CD14-positive monocyte (primary cell): Measurements from ENCODE around the gene TTLL11. TPM values are rescaled to one million over a fixed set of nuclear protein-coding genes. Genes with fewer than 3 reads are reported as not detected.

Source experiments
- DNase-seq, 3 donors: peaks; one replicate each; pipeline ENCODE4 v3.0.0-alpha.2; 2011 to 2022
- H2AFZ ChIP-seq: 2 replicates; pipeline ENCODE4 v1.6.0; 2012; ENCODE audit warnings: mild to moderate bottlenecking, low read depth, low read length, inconsistent platforms; ENCODE audit not compliant: insufficient read depth, poor library complexity, severe bottlenecking
- H3K27ac ChIP-seq, 2 donors: 1 replicate in 1 of 2; 2 replicates in 1 of 2; pipeline ENCODE4 v1.5.1; 2012 to 2013; ENCODE audit warnings: low read length in 2 of 2, control low read depth in 1 of 2, inconsistent platforms in 1 of 2, low read depth in 1 of 2, mild to moderate bottlenecking in 1 of 2
- H3K27me3 ChIP-seq, 2 donors: one replicate each; pipeline versions ENCODE4 v1.6.0 to v1.6.1; 2011 to 2013; ENCODE audit warnings: low read length in 2 of 2; ENCODE audit not compliant: control insufficient read depth in 2 of 2, insufficient read depth in 2 of 2
- H3K36me3 ChIP-seq, 2 donors: replicated peaks in 1 of 2; 1 replicate in 1 of 2; 2 replicates in 1 of 2; pipeline versions ENCODE4 v1.5.1 to v1.6.1; 2012 to 2013; ENCODE audit warnings: low read length in 2 of 2, control low read depth in 1 of 2, inconsistent platforms in 1 of 2, mild to moderate bottlenecking in 1 of 2; ENCODE audit not compliant: insufficient read depth in 2 of 2, control insufficient read depth in 1 of 2
- H3K4me1 ChIP-seq, 2 donors: 1 replicate in 1 of 2; 2 replicates in 1 of 2; pipeline versions ENCODE4 v1.5.1 to v1.6.1; 2012 to 2013; ENCODE audit warnings: low read length in 2 of 2, control low read depth in 1 of 2, inconsistent platforms in 1 of 2, mild to moderate bottlenecking in 1 of 2, moderate library complexity in 1 of 2; ENCODE audit not compliant: insufficient read depth in 2 of 2, control insufficient read depth in 1 of 2
- H3K4me2 ChIP-seq: replicated peaks from 2 replicates; pipeline ENCODE3; 2012; ENCODE audit warnings: low read length, moderate library complexity, mild to moderate bottlenecking; ENCODE audit not compliant: poor library complexity, severe bottlenecking; ENCODE audit errors: extremely low read depth
- H3K4me3 ChIP-seq, 3 experiments: fragments of 200-600 bp in 1 of 3; sonication (generic) in 1 of 3; replicated peaks in 1 of 3; 1 replicate in 2 of 3; 2 replicates in 1 of 3; pipeline ENCODE4 v1.5.1; 2011 to 2013; ENCODE audit warnings: low read length in 3 of 3, mild to moderate bottlenecking in 3 of 3, control low read depth in 2 of 3, low read depth in 2 of 3, inconsistent platforms in 1 of 3, moderate library complexity in 1 of 3
- H3K79me2 ChIP-seq: 2 replicates; pipeline ENCODE4 v1.6.0; 2012; ENCODE audit warnings: mild to moderate bottlenecking, control low read depth, inconsistent platforms, low read length, moderate library complexity; ENCODE audit not compliant: insufficient read depth
- H3K9ac ChIP-seq: 2 replicates; pipeline ENCODE4 v1.6.0; 2017; ENCODE audit warnings: low read length, mild to moderate bottlenecking; ENCODE audit not compliant: insufficient read depth, poor library complexity, severe bottlenecking
- H3K9me3 ChIP-seq, 2 donors: replicated peaks in 1 of 2; 1 replicate in 1 of 2; 2 replicates in 1 of 2; pipeline versions ENCODE4 v1.5.1 to v1.6.1; 2012 to 2013; ENCODE audit warnings: low read length in 2 of 2, control low read depth in 1 of 2; ENCODE audit not compliant: control insufficient read depth in 1 of 2, insufficient read depth in 1 of 2
- H4K20me1 ChIP-seq: 2 replicates; pipeline ENCODE4 v1.6.0; 2012; ENCODE audit warnings: mild to moderate bottlenecking, low read length, control low read depth, moderate library complexity; ENCODE audit not compliant: insufficient read depth
- H3K27ac Mint-ChIP-seq, 7 donors: one replicate each; pipeline ENCODE4 v1.8.0; 2020; ENCODE audit warnings: mild to moderate bottlenecking in 7 of 7, mixed read lengths in 7 of 7, moderate library complexity in 6 of 7, inconsistent platforms in 2 of 7
- H3K27me3 Mint-ChIP-seq, 3 donors: one replicate each; pipeline ENCODE4 v1.8.0; 2021 to 2022; ENCODE audit warnings: low read depth in 3 of 3, mild to moderate bottlenecking in 3 of 3, mixed read lengths in 3 of 3, moderate library complexity in 3 of 3, inconsistent platforms in 1 of 3
- H3K36me3 Mint-ChIP-seq, 2 donors: one replicate each; pipeline ENCODE4 v1.8.0; 2020; ENCODE audit warnings: mixed read lengths in 2 of 2, inconsistent platforms in 1 of 2, mild to moderate bottlenecking in 1 of 2
- H3K4me1 Mint-ChIP-seq: one replicate; pipeline ENCODE4 v1.8.0; 2020; ENCODE audit warnings: mild to moderate bottlenecking, mixed read lengths
- H3K4me3 Mint-ChIP-seq, 2 donors: one replicate each; pipeline ENCODE4 v1.8.0; 2020; ENCODE audit warnings: mild to moderate bottlenecking in 2 of 2, mixed read lengths in 2 of 2, moderate library complexity in 1 of 2
- H3K9me3 Mint-ChIP-seq, 7 donors: one replicate each; pipeline ENCODE4 v1.8.0; 2020 to 2022; ENCODE audit warnings: mixed read lengths in 7 of 7, mild to moderate bottlenecking in 6 of 7, moderate library complexity in 6 of 7, inconsistent platforms in 2 of 7
- WGBS: methylation state at CpG from one replicate; pipeline ENCODE4 v1.1.5; 2013; ENCODE audit warnings: missing lambda C conversion rate; ENCODE audit not compliant: insufficient coverage; 5-methylcytosine and 5-hydroxymethylcytosine counted together
- intact Hi-C, 2 donors: fragments of 100-400 bp; cut with micrococcal nuclease; formaldehyde crosslinking; loops; one replicate each; pipeline versions ENCODE4 v1.15.0 to v1.15.1; 2023
- polyA plus RNA-seq, 3 donors: library from polyadenylated mRNA; depleted of rRNA in 1 of 3; unstranded in 2 of 3; stranded (reverse) in 1 of 3; fragments of 300-500 nt in 2 of 3; fragments of >200 nt in 1 of 3; fragmentation: Illumina TruSeq in 2 of 3; gene quantifications; 1 replicate in 2 of 3; 2 replicates in 1 of 3; pipeline ENCODE4 v1.2.3, GENCODE V29; 2012 to 2021
- TF ChIP-seq, protein P1 (sequence below): fragments of 200-600 bp; IDR thresholded peaks from one replicate; pipeline ENCODE4 v1.8.0; 2022; ENCODE audit warnings: antibody characterized with exemption, mild to moderate bottlenecking

The TTLL11 gene
- polyA plus RNA-seq, 3 donors: 2.9 to 3.5 (median 3.1) TPM

- Mint-ChIP-seq H3K36me3 (no peaks in the 10 kb centered on the region), H3K27me3 (peaks cover 2 to 7% (median 5%) of the 10 kb centered on the region in 3 donors), H3K4me1 (peaks cover 9% of the 10 kb centered on the region), H3K27ac (no peak overlapping the region), H3K9me3 (peaks cover 0 to 2% (median 0%) of the 10 kb centered on the region in 7 donors), H3K4me3 (no peak overlapping the region)
- Histone ChIP-seq H2AFZ (no peak overlapping the region), H3K9me3 (no peaks in the 10 kb centered on the region), H3K79me2 (no peaks in the 10 kb centered on the region), H3K4me1 (peaks cover 0 to 8% of the 10 kb centered on the region in 2 donors), H3K9ac (no peak overlapping the region), H3K4me2 (no peak overlapping the region), H3K36me3 (no peaks in the 10 kb centered on the region), H3K27me3 (no peaks in the 10 kb centered on the region), H3K27ac (no peak overlapping the region), H3K4me3 (no peak overlapping the region), H4K20me1 (no peaks in the 10 kb centered on the region)
- intact Hi-C loops: no loop called here
- no peak for DNase-seq
- WGBS: 0% methylated on average over 1 of the region's 4 CpGs
- TF ChIP-seq, protein P1, sequence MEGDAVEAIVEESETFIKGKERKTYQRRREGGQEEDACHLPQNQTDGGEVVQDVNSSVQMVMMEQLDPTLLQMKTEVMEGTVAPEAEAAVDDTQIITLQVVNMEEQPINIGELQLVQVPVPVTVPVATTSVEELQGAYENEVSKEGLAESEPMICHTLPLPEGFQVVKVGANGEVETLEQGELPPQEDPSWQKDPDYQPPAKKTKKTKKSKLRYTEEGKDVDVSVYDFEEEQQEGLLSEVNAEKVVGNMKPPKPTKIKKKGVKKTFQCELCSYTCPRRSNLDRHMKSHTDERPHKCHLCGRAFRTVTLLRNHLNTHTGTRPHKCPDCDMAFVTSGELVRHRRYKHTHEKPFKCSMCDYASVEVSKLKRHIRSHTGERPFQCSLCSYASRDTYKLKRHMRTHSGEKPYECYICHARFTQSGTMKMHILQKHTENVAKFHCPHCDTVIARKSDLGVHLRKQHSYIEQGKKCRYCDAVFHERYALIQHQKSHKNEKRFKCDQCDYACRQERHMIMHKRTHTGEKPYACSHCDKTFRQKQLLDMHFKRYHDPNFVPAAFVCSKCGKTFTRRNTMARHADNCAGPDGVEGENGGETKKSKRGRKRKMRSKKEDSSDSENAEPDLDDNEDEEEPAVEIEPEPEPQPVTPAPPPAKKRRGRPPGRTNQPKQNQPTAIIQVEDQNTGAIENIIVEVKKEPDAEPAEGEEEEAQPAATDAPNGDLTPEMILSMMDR: no peak
Measured at GRCh38 chr9:121958530-121958929, 134.6 kb downstream of the TTLL11 start.

DNA sequence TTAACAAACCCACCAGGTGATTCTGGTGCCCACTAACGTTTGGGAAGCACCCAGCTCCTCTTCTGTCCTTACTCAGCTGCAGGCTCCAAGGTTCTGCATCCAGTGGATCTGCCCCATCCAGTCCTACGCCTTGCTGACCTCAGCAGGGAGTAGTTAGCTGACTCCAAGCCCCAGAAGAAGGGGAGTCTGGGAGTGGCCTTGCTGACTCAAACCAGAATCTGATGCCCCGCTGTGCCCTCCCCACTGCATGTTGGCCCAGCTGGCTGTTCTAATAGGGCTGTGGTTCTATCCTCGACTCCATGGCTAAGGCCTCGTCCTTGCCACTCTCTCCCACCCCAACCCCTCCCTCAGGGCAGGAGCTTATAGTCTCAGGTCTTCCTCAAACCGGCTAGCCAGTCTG, 136.3 kb downstream of the TTLL11 start:
- H3K4me3 ChIP-seq: no peak overlapping the region
- 83% methylated on average over 2 of the region's 6 CpGs for WGBS
- H4K20me1 ChIP-seq: no peaks in the 10 kb centered on the region
- no peaks in the 10 kb centered on the region for H3K9me3 ChIP-seq
- no peak overlapping the region for H3K4me2 ChIP-seq
- TF ChIP-seq, protein P1: no peak
- no peaks in the 10 kb centered on the region for H3K27me3 ChIP-seq
- Mint-ChIP-seq H3K4me1 (peaks cover 9% of the 10 kb centered on the region), H3K9me3 (peaks cover 0 to 2% (median 0%) of the 10 kb centered on the region in 7 donors), H3K27ac (no peak overlapping the region), H3K27me3 (peaks cover 2 to 10% (median 8%) of the 10 kb centered on the region in 3 donors), H3K4me3 (no peak overlapping the region), H3K36me3 (no peaks in the 10 kb centered on the region)
- no peak overlapping the region for H3K27ac ChIP-seq
- no peak overlapping the region for H2AFZ ChIP-seq
- peaks cover 0 to 8% of the 10 kb centered on the region in 2 donors for H3K4me1 ChIP-seq
- intact Hi-C loops: no loop called here
- H3K79me2 ChIP-seq: no peaks in the 10 kb centered on the region
- no peaks in the 10 kb centered on the region for H3K36me3 ChIP-seq
- DNase-seq: no peak
- H3K9ac ChIP-seq: no peak overlapping the region
